Measurements from ENCODE around the gene RFNG.
A peak's percentile ranks its signal among the peaks of the same experiment; 100 is the strongest.
"Not testable (repeated sequence)": the region's sequence is repeated elsewhere in the genome, so short reads cannot be mapped to it uniquely, and the experiment has no call there.

RFNG gene

DNA sequence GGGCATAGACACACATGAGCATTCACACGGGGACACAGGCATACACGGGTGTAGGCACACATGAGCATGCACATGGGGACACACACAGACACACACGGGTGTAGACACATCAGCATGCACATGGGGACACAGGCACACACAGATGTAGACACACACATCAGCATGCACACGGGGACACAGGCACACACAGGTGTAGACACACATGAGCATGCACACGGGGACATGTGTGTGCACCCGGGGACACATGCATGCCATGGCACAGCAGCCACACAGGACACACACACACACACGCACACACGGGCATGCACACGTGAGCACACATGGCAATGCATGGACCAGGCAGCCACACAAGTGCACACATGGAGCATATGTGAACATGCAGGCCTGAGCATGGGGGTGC, 9.0 kb downstream of the RFNG start:
- no peak for DNase-seq (ENCODE audit: low read depth in 2 of 2)

DNA sequence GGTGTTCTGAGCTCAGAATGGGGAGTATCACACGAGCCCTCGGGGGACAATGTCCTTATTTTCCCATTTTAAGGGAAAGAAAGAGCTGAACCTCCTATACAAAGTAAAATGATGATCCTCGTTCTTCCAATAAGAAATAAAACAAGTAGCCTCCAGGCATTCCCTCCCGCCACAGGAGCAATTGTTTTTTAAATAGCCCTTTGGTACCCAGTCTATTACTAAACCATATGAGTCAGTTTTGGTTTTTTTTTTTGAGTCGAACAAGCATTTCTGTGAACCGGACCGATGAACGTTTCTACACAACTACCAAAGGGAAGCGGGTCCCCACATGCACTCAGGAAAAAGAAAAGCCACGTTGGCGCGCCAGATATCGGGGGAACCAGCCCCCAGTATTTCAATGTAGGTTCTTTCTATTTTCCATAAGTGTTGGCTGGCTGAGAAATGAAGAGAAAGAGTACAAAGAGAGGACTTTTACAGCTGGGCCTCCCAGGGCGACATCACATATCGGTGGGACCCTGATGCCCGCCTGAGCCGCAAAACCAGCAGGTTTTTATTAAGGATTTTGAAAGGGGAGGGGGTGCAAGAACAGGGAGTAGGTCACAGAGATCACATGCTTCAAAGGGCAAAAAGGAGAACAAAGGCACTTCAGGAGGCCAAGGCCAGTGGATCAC, 10.3 kb downstream of the RFNG start:
- DNase-seq (ENCODE audit: low read depth in 2 of 2) = no peak

DNA sequence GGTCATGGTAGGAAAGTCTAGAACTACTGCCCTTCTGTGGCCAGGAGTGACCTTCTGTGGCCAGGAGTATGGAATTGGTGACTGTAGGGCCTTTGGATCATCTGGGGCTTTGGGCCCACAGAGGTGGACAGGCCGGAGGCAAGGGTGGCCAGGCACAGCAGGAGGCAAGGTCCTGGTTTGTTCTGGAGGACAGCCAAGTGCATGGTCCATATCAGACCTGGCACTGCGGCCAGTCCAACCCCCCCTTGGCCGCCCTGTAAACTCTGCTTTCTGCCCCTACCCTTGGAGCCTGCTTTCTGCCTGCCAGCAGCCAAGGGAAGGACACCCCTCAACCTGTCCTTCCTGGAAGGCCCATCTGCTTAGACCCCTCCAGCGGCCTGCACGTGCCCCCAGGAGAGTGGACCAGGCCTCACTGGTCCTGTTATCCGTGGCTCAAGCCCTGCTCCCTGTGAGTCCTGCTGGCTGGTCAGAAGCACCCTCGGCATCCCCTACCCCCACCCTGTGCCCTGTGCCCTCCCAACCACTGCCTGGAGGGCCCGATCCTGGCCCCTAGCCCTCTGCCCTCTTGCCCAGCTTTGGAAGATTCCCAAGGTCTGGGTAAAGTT, 11.8 kb downstream of the RFNG start:
- no peak for DNase-seq (ENCODE audit: low read depth in 2 of 2)

DNA sequence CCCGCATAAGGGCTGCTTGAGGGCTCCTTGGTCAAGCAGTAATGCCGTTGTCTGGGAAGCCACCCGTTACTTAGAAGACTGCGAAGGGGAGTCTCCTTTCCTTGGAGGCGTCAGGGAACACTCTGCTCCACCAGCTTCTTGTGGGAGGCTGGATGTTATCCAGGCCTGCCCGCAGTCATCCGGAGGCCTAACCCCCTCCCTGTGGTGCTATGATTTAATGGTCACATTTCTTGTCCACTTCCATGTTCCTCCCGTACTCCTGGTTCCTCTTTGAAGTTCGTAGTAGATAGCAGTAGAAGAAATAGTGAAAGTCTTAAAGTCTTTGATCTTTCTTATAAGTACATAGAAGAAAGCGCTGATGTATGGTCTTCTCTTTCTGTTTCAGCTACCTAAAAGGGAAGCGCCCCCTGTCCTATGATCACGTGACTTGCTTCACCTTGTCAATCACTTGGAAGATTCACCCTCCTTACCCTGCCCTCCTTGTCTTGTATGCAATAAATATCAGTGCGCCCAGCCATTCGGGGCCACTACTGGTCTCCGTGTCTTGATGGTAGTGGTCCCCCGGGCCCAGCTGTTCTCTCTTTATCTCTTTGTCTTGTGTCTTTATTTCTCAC, 12.7 kb downstream of the RFNG start:
- DNase-seq (ENCODE audit: low read depth in 2 of 2) = not testable (repeated sequence)

DNA sequence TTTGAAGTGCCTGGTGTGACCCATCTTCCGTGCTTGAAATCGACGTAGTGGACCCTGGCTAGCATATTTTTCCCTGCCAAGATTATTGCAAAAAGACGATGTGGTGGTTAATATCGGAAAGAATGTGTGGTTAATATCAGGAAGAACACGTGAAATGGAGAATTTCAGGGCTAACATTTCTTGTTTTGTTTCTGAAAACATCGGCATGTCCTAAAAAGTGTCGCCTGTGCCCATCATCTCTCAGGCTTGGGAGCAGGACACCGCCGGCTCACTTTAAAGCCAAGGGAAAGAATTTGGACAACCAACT, 13.8 kb downstream of the RFNG start:
- no peak for DNase-seq (ENCODE audit: low read depth in 2 of 2)

DNA sequence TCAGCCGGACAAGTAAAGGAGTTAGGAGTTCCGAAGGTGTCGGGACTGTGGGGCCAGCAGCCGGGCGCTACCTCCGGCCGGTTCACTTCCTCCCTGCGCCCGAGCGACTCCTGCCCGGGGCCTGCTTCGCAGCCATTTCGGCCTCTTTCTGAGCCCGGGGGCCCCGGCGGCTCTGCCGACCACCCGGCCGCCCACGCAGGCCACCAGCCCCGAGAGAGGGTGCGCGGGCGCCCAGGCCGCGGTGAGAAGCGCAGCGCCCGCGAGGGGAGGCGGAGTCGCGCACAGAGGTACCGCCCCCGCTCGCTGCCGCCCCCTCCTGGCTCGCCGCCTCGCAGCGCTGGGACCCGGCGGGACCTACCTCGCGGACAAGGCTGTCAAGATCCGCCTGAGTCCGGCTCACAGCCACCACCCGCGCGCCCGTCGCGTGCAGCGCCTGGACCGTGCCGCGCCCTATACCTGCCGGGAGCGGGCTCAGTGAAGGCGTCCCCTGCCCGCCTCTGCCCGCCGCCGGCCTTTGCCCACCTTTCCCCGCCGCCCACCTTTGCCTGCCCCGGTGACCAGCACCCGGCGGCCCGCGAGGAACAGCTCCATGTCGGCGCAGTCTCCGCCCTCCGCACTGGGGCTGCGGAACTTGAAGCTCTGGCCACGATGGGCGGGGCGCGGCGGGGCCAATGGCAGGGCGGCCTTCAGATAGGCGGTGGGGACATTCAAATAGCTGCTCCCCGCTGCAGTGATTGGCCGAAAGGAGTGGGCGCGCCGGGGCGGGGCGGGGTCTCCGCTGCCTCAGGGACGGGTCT, 14.3 kb downstream of the RFNG start, which contains the start of gene DCXR:
TSS of gene DCXR (minus strand) at position 606 of the 797 bp plus-strand sequence. CDS start at position 591, 15 bp downstream.
- DNase-seq (ENCODE audit: low read depth in 2 of 2) = peak; percentile 87 to 91

DNA sequence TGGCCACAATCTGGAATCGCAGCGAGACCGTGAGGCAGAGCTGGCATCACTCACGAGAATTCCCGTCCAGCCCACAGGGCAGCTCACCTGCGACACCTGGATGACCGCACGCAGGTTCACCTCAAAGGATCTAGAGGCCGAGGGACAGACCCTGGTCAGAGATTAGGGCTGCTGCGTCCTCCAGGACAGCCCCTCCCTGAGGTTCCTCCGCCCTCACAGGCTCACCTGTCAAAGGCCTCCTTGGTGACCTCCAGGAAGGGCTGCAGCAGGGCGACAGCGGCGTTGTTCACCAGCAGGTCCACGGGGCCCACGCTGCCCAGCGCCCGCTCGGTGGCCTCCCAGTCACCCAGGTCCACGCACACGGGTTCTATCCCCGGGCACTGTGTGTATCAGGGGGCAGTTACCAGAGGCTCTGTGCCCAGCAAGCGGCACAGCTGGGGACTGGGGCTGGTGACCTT, 14.9 kb downstream of the RFNG start:
- no peak for DNase-seq (ENCODE audit: low read depth in 2 of 2)

DNA sequence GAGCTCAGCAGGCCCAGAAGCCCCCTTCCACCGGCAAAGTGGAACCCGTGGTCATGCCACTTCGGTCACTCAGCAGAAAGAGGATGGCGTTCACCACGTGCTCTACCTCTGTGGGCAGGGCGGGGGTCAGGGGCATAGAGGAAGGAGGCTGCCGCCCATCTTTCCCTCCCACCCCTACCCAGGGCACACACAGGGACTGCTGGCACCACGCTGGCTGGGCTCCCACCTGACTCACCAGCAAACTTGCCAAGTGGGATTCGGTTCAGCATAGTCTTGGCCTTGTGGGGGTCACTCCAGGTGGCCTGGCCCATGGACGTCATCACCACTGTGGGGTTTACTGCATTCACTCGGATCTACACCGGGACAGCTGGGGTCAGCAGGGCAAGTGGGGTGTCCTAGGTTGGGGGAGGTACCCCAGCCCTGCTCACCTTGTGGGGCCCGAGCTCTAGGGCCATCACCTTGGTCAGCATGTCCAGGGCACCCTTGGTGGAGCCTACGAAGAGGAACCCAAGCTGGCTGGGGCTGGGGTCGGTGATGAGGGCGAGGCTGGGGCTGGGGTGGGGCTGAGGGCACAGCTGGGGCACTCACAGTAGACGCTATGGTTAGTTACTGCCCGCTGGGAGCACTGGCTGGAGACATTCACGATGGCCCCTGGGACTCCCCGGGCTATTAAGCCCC, 15.5 kb downstream of the RFNG start:
- no peak for DNase-seq (ENCODE audit: low read depth in 2 of 2)

DNA sequence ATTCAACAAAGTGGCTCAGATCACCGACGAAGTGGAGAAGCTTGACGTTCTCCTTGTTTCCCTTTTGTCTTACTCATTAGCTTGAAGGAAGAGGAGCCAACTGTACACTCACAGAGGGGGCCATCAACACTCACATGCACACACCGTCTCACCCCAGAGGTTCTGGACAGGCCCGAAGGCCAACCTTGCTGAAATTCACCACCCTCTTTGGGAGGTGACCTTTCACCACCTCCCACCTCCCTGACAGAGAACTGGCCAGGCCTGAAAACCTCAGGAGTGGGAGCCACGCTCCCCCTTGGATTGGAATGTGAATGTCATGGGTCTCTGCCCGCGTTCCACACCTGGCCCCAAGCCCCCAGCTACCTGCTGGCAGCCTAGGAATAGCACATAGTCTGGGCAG, 16.1 kb downstream of the RFNG start:
- no peak for DNase-seq (ENCODE audit: low read depth in 2 of 2)

DNA sequence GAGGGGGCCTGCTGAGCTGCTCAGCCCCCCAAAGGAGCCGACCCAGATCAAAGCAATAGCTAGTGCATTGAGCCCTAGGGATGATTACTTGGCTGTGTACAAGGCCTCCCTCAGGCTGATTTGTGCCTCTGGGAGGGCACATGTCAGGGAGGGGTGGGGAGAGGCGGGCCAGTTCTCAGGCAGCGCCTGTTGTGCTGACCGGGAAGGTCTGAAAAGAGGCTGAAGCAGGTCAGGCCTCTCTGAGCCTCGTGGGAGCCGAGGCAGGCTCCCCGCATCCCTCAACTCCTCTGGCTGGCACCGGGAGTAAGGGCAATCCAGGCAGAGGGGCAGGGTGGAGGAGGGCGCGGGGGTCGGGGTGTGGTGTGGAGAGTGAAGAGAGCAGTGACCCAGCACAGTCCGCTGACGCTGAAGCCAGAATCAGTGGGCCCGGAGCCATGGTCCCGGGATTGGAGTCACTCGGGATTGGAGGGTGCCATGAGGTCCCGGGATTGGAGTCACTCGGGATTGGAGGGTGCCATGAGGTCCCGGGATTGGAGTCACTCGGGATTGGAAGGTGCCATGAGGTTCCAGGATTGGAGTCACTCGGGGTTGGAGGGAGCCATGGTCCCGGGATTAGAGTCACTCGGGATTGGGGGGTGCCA, 17.1 kb downstream of the RFNG start:
- no peak for DNase-seq (ENCODE audit: low read depth in 2 of 2)

DNA sequence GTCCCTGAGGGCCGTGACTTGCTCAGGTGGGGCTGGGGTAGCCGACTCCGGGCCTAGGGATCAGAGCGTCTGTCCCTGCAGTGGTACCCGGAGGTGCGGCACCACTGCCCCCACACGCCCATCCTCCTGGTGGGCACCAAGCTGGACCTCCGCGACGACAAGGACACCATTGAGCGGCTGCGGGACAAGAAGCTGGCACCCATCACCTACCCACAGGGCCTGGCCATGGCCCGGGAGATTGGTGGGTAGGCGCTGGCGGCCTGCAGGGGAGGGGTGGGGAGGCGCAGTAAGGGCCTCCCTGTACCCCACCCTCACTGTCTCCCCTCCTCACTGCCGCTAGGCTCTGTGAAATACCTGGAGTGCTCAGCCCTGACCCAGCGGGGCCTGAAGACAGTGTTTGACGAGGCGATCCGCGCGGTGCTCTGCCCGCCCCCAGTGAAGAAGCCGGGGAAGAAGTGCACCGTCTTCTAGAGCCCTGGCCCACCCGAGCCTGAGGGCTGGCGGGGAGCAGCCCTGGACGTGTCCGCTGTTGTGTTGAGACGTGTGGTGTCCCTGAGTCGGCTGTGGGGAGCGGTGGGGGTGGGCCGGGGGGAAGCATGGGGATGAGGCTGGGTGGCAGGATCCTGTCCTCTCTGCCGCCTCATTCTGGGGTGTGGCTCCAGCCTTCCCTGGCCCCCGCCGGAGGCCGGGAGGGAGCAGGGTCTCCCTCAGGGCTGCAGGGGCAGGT, 18.1 kb downstream of the RFNG start:
- no peak for DNase-seq (ENCODE audit: low read depth in 2 of 2)

DNA sequence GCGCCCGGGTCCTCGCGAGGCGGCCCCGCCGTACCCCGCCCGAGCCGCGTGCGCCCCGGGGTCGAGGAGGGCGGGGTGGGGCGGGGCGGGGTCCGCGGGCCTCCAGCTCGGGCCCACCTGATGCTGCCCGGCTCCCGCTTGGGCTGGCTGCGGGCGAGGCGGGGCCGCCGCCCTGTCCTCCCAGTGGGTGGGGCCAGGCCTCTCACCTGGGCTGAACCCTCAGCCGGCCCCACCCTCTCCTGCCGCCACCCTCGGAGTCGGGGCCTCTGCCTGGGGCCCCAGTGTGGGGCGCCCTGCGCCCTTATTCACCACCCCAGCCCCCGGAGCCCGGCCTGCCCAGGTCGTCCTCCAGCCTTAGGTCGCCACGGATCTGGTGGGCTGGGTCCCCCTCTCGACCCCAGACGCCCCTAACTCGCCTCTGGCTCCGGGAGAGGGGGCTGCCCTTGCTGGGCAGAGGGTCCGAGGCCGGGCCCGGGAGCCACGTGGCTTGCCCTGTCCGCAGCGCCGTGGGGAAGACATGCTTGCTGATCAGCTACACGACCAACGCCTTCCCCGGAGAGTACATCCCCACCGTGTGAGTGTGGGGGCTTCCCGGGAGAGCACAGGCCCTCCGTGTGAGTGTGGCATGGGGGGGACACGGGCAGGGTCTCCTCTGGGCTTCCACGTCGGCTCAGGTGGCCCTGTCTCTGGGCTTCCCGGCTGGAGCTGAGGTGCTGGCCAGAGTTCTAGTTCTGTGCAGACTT, 19.6 kb downstream of the RFNG start:
- no peak for DNase-seq (ENCODE audit: low read depth in 2 of 2)

DNA sequence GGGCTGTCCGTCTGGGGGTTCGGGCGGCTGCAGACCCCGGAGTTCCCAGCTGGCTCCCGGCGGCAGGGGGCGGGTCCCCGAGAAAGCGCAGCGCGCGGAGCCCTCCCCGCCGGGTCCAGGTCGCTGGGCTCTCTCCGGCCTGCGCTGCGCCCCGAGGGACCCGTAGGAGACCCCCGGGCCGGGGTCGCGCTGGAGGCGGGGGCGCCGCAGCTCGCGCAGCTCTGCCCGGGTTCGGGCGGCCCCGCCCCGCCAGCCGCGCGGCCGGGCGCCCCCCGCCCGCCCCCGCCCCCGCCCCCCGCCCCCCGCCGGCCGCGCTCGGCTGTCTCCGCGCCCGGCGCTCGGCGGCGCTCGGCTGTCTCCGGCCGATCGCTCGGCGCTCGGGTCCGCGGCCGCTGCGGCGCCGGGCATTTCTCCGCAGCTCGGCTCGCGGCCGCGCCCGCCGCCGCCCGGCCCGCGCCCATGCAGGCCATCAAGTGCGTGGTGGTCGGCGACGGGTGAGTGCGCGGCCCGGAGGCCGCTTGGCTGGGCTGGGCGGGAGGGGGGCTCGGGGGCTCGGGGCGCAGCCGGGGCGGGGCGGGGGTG, 20.2 kb downstream of the RFNG start, which contains the start of gene RAC3:
TSS of gene RAC3 (plus strand) at position 376 of the 582 bp plus-strand sequence. CDS start at position 460, 84 bp downstream.
- no peak for DNase-seq (ENCODE audit: low read depth in 2 of 2)

DNA sequence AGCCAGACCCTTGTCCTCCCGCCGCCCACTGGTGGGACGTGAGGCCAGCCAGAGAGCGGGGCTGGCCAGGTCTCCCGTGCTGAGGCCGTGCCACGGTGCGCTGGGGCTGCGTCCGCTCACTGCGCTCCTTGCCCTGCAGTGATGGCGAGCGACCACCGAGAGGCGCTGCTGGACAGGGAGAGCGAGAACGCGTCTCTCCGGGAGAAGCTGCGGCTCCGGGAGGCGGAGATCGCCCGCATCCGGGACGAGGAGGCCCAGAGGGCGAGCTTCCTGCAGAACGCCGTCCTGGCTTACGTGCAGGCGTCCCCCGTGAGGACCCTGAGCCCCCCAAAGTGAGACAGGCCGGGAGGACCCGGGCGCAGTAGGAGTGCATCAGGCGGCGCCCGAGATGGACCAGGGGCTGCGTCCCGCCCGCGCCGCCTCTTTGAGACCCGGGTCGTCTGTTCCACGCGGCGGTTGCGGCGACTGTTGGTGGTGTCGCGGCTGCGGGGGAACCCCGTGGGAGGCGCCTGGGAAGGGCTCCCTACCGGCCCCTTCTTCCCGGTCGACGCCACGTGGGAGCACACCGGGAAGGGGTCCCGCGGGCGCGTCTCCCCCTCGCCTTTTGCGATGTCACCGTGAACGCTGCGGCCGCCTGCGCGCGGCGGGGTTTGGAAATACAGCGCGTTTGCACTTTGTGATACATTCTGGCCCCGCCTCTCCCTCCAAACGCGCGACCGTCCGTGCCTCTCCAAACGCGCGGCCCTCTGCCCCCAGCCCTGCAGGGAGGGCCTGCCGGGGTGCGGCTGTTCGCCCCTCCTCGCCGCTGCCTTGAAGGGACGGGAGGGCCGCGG, 20.9 kb downstream of the RFNG start:
- DNase-seq (ENCODE audit: low read depth in 2 of 2) = peak; percentile 62 to 67

DNA sequence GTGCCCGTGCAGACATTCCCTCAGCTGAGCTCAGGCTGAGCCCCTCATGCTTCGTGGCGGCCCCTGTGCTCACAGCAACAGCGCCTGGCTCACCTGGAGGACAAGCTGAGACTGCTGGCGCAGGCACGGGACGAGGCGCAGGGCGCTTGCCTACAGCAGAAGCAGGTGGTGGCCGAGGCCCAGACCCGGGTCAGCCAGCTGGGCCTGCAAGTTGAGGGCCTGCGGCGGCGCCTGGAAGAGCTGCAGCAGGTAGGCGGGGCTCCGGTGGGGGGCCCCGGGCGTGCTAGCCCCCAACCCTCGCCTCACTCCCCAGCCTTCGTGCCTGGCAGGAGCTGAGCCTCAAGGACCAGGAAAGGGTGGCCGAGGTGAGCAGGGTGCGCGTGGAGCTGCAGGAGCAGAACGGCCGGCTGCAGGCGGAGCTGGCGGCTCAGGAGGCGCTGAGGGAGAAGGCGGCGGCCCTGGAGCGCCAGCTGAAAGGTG, 21.6 kb downstream of the RFNG start:
- DNase-seq (ENCODE audit: low read depth in 2 of 2) = no peak

DNA sequence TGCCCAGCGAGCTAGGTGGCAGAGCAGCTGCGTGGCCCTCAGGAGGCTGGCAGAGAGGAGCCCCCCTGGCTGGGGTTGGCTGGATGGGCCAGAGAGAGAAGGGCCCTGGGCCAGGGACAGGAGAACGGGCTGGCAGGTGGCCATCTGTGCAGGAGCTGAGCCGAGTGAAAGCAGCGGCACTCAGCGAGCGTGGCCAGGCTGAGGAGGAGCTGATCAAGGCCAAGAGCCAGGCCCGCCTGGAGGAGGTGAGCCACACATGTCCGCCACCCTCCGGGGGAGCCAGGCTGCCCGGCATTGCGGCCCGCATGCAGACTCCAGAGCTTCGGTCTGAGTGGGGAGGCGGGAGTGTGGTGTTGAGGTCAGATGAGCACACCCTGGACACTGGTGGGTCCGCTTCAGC, 22.2 kb downstream of the RFNG start:
- no peak for DNase-seq (ENCODE audit: low read depth in 2 of 2)

DNA sequence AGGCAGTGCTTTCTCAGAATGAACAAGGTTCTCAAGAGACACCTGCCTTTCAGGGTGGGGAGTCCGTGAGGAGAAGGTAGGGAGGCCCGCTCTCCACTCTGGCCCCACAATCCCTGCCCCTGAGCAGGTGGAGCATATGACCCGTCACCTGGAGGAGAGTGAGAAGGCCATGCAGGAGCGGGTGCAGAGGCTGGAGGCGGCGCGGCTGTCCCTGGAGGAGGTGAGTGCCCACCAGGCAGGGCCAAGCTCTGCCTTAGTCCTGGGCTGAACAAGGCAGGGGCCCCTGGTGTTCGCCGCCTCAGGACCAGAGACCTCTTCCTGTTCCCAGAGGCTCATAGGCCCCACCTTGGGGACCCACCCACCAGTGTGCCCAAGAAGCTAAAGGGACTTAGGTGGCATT, 22.6 kb downstream of the RFNG start:
- no peak for DNase-seq (ENCODE audit: low read depth in 2 of 2)

DNA sequence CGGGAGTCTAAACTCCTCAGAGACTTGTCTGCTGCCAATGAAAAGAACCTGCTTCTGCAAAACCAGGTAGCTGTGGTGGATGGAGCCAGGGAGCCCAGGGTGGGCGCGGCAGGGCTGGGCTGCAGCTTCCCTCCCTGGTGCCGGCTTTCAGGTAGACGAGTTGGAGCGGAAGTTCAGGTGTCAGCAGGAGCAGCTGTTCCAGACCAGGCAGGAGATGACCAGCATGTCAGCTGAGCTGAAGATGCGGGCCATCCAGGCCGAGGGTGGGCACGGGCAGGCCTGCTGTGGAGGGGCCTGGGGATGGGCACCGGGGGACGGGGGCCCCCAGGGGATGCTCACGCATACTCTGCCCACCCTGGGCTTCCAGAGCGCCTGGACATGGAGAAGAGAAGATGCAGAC, 23.4 kb downstream of the RFNG start:
- DNase-seq (ENCODE audit: low read depth in 2 of 2) = no peak

Measured in stimulated activated CD8-positive, alpha-beta memory T cell treated with anti-CD3 and anti-CD28 coated beads, Interleukin-2, amount 100 ng/mL, for 1 hour (primary cell).